Measurements from ENCODE around the gene RAB31. TPM values are rescaled to one million over a fixed set of nuclear protein-coding genes. Genes with fewer than 3 reads are reported as not detected.
A peak's percentile ranks its signal among the peaks of the same experiment; 100 is the strongest.

RAB31 gene
- total RNA-seq, 3 donors from 2014 or later: 22.4 to 110 (median 32.4) TPM

DNA sequence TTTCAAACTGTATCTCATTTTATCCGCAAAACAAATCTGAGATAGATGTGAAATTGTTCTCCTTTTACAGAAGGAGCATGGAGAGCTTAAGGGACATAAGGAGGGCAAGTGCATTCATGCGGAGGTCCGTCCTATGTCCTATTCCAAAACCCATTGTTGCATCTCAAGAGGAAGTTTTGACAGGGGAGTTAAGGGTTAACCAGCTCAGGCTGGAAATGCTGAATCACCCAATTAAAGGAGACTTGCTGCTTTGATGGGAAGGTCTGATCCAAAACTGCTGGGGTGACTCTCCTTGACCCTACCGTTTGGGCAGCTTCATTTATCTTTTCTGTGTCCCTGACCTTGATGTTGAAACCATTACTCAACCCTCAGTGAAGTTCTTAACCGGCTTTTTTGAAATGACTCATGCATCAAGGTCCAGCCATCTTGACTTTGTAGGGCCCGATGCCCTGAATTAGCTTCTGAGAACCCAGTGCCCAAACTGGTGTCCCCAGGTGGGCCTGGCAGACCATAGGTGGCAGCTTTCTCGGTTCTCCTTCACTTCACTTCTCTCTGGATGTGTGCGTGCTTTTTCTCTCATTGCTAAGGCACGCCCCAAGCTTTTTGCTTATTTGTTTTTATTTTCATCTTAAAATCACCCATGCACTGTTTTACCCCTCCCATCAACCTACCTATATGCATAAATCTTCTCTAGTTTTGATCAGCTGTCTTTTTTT, 161.8 kb downstream of the RAB31 start:
- Histone ChIP-seq H3K4me3 (no peak overlapping the region), H3K27ac (peak overlapping the region in 1 of 2 donors; percentile 41), H3K27me3 (no peaks in the 10 kb centered on the region), H3K9me3 (peaks cover 0 to 11% of the 10 kb centered on the region in 2 donors), H3K36me3 (no peaks in the 10 kb centered on the region), H3K4me1 (peaks cover 0 to 4% of the 10 kb centered on the region in 2 donors)
- TF ChIP-seq, protein P1, sequence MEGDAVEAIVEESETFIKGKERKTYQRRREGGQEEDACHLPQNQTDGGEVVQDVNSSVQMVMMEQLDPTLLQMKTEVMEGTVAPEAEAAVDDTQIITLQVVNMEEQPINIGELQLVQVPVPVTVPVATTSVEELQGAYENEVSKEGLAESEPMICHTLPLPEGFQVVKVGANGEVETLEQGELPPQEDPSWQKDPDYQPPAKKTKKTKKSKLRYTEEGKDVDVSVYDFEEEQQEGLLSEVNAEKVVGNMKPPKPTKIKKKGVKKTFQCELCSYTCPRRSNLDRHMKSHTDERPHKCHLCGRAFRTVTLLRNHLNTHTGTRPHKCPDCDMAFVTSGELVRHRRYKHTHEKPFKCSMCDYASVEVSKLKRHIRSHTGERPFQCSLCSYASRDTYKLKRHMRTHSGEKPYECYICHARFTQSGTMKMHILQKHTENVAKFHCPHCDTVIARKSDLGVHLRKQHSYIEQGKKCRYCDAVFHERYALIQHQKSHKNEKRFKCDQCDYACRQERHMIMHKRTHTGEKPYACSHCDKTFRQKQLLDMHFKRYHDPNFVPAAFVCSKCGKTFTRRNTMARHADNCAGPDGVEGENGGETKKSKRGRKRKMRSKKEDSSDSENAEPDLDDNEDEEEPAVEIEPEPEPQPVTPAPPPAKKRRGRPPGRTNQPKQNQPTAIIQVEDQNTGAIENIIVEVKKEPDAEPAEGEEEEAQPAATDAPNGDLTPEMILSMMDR (IDR thresholded peaks at IDR 0.05): no peak
- TF ChIP-seq POLR2A (IDR thresholded peaks at IDR 0.05) (no peak), POLR2AphosphoS5 (IDR thresholded peaks at IDR 0.05) (peak in 1 of 3 donors; percentile 23)
- intact Hi-C loops (cut with DNase I; ENCODE audit: low total_unique reads): no loop called here
- no peak for DNase-seq (ENCODE audit: low spot score in 2 of 2)

DNA sequence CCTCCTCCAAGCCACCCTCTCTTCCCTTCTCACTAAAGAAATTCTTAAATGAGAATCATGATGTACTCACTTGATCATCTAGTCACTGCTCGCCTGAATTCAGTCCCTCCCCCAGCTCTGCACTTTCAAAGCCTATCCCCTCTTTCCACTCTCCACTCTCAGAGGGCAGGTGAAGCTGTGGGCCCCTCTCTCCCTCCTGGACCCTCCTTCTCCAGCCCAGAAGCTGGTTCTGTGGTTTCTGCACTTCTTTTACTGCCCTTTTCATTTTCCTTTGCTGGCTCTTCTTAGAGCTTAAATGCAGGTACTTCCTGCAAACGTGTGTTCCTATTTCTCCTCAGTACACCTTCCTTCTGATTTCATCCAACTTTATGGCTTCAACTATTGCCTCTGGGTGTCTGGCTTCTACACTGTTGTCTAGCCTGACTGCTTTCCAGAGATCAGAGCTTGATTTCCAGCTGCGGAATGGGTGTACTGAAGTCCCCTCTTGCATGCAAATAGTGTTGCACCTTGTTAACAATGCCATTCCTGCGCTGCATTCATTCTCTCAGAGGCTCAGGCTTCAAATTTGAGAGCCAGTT, 162.4 kb downstream of the RAB31 start:
- Histone ChIP-seq H3K36me3 (no peaks in the 10 kb centered on the region), H3K27ac (peak overlapping the region in 1 of 2 donors; percentile 41), H3K4me1 (peaks cover 0 to 4% of the 10 kb centered on the region in 2 donors), H3K9me3 (peaks cover 0 to 7% of the 10 kb centered on the region in 2 donors), H3K27me3 (no peaks in the 10 kb centered on the region), H3K4me3 (no peak overlapping the region)
- TF ChIP-seq, protein P1 (IDR thresholded peaks at IDR 0.05): no peak
- no peak for TF ChIP-seq POLR2AphosphoS5 (IDR thresholded peaks at IDR 0.05)
- TF ChIP-seq POLR2A (IDR thresholded peaks at IDR 0.05): no peak
- DNase-seq (ENCODE audit: low spot score in 2 of 2): no peak
- intact Hi-C loops (cut with DNase I; ENCODE audit: low total_unique reads): no loop called here

DNA sequence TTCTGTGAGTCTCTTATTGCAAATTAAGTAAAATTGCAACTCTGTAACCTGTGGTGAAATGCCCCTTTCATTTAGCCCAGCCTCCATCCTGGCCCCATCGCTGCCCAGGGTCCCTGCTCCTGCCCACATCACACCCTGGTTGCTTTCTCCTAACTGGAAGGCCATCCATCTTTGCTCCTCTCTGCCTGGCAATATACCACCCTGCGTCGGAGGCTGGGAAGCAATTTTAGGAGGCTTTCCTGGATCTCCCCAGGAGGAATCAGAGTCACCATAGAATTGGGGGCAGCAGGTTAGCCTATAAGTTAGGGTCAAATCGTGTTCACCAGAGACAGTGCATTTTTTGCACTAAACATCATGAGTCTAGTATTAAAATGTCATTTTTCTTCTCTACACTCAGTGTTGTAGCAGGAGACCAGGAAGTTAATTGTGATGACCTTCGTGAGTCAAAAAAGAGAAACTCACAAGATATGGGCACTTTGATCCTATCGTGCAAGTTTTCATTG, 163.2 kb downstream of the RAB31 start:
- Histone ChIP-seq H3K4me3 (no peak overlapping the region), H3K27me3 (no peaks in the 10 kb centered on the region), H3K4me1 (peaks cover 0 to 4% of the 10 kb centered on the region in 2 donors), H3K9me3 (peaks cover 0 to 5% of the 10 kb centered on the region in 2 donors), H3K27ac (no peak overlapping the region), H3K36me3 (no peaks in the 10 kb centered on the region)
- no peak for DNase-seq (ENCODE audit: low spot score in 2 of 2)
- intact Hi-C loops (cut with DNase I; ENCODE audit: low total_unique reads): no loop called here
- TF ChIP-seq, protein P1 (IDR thresholded peaks at IDR 0.05): no peak
- TF ChIP-seq POLR2A (IDR thresholded peaks at IDR 0.05) (no peak), POLR2AphosphoS5 (IDR thresholded peaks at IDR 0.05) (no peak)

DNA sequence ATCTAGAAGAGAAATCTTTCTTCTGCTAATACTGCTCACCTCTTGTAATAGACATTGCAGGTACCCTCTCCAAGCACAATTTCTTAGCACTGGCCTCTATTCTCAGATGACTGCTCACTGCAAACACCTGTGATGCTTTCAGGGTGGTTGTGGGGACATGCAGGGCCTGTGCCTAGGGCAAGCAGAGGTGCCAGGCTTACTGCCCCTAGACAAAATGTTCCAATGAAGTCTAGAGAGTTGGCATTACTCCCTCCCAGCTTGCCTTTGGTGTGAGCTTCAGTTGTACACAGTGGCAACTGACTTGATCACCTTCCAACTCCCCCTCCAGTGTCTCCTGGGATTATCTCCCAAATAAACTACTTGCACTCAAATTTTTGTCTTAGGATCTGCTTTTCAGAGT, 164.7 kb downstream of the RAB31 start:
- DNase-seq (ENCODE audit: low spot score in 2 of 2): no peak
- TF ChIP-seq POLR2AphosphoS5 (IDR thresholded peaks at IDR 0.05) (no peak), POLR2A (IDR thresholded peaks at IDR 0.05) (no peak)
- TF ChIP-seq, protein P1 (IDR thresholded peaks at IDR 0.05): no peak
- H3K36me3 ChIP-seq: no peaks in the 10 kb centered on the region
- H3K4me3 ChIP-seq: no peak overlapping the region
- no peak overlapping the region for H3K27ac ChIP-seq
- no peaks in the 10 kb centered on the region for H3K27me3 ChIP-seq
- peaks cover 0 to 4% of the 10 kb centered on the region in 2 donors for H3K4me1 ChIP-seq
- H3K9me3 ChIP-seq: no peaks in the 10 kb centered on the region
- intact Hi-C loops (cut with DNase I; ENCODE audit: low total_unique reads): no loop called here

DNA sequence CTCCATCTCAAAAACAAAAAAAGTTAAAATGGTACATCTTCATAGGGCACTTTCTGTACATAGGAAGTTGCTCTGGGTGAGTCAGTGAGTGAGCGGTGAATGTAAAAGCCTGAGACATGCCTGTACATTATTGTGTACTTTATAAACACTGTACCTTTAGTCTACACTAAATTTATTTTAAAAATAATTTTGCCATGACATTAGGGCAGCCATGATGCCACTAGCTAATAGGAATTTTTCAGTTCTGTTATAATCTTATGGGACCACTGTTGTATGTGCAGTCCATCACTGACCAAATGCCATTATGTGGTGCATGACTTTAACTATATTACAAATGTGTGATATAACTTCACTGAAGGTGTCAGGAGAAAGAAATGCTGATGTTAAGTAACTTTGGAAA, 166.6 kb downstream of the RAB31 start:
- Histone ChIP-seq H3K27ac (no peak overlapping the region), H3K36me3 (no peaks in the 10 kb centered on the region), H3K4me3 (no peak overlapping the region), H3K4me1 (peaks cover 0 to 4% of the 10 kb centered on the region in 2 donors), H3K27me3 (no peaks in the 10 kb centered on the region), H3K9me3 (no peaks in the 10 kb centered on the region)
- no peak for DNase-seq (ENCODE audit: low spot score in 2 of 2)
- TF ChIP-seq, protein P1 (IDR thresholded peaks at IDR 0.05): no peak
- TF ChIP-seq POLR2AphosphoS5 (IDR thresholded peaks at IDR 0.05) (no peak), POLR2A (IDR thresholded peaks at IDR 0.05) (no peak)
- intact Hi-C loops (cut with DNase I; ENCODE audit: low total_unique reads): no loop called here

All from breast epithelium (tissue), 4 donors.